ENCODE measurements around the gene MSN. TPM values are rescaled to one million over a fixed set of nuclear protein-coding genes. Genes with fewer than 3 reads are reported as not detected.

Gene MSN
- total RNA-seq, 2 experiments from 2014 or later = 268 to 273 TPM

GRCh38 chrX:65752294-65752693, 84.8 kb downstream of the MSN start:
- Histone ChIP-seq H3K9me3 (ENCODE audit: control insufficient read depth in 1 of 2, insufficient read depth in 1 of 2, low read length in 2 of 2) (no peaks in the 10 kb centered on the region), H3K4me3 (ENCODE audit: low read length) (no peak overlapping the region), H3K27ac (ENCODE audit: low read depth in 1 of 2, low read length in 2 of 2) (no peak overlapping the region), H3K36me3 (ENCODE audit: insufficient read depth, low read length) (no peaks in the 10 kb centered on the region), H3K4me1 (ENCODE audit: insufficient read depth, low read length) (peaks cover 23% of the 10 kb centered on the region), H3K27me3 (ENCODE audit: control insufficient read depth in 1 of 2, insufficient read depth in 2 of 2, low read length in 2 of 2) (no peaks in the 10 kb centered on the region)
- CTCF ChIA-PET = no interaction called here
- DNase-seq = no peak
- TF ChIP-seq CTCF (IDR thresholded peaks at IDR 0.05) = no peak
- Mint-ChIP-seq H3K27ac (peak overlapping the region; percentile 1), H3K4me1 (ENCODE audit: low read depth) (peaks cover 66% of the 10 kb centered on the region), H3K36me3 (ENCODE audit: low read depth) (no peaks in the 10 kb centered on the region), H3K27me3 (no peaks in the 10 kb centered on the region), H3K4me3 (no peak overlapping the region), H3K9me3 (no peaks in the 10 kb centered on the region)
- POLR2A ChIA-PET = interaction anchor here (0.6 kb wide), 1 partner anchor 69 kb away, joined by 3 read pairs; no protein-coding TSS in a partner anchor
- intact Hi-C loops (cut with DNase I, micrococcal nuclease) = no loop called here
- ATAC-seq (ENCODE audit: poor library complexity) = no peak

GRCh38 chrX:65755786-65756185, 88.3 kb downstream of the MSN start:
- no peak overlapping the region for H3K27ac ChIP-seq (ENCODE audit: low read depth in 1 of 2, low read length in 2 of 2)
- H3K4me3 Mint-ChIP-seq = peak overlapping the region; percentile 20
- intact Hi-C loops (cut with DNase I, micrococcal nuclease) = no loop called here
- no peak for TF ChIP-seq CTCF (IDR thresholded peaks at IDR 0.05)
- H3K4me1 Mint-ChIP-seq (ENCODE audit: low read depth) = peaks cover 46% of the 10 kb centered on the region
- DNase-seq (peak in 2 of 14 experiments; percentile 9 to 14), ATAC-seq (ENCODE audit: poor library complexity) (no peak)
- H3K27ac Mint-ChIP-seq = peak overlapping the region; percentile 51
- H3K36me3 Mint-ChIP-seq (ENCODE audit: low read depth) = no peaks in the 10 kb centered on the region
- H3K36me3 ChIP-seq (ENCODE audit: insufficient read depth, low read length) = no peaks in the 10 kb centered on the region
- no peaks in the 10 kb centered on the region for H3K27me3 Mint-ChIP-seq
- CTCF ChIA-PET = no interaction called here
- POLR2A ChIA-PET = interaction anchor here (1.3 kb wide), 1 partner anchor 51 kb away, joined by 3 read pairs; no protein-coding TSS in a partner anchor
- no peaks in the 10 kb centered on the region for H3K27me3 ChIP-seq (ENCODE audit: control insufficient read depth in 1 of 2, insufficient read depth in 2 of 2, low read length in 2 of 2)
- peaks cover 20% of the 10 kb centered on the region for H3K4me1 ChIP-seq (ENCODE audit: insufficient read depth, low read length)
- no peak overlapping the region for H3K4me3 ChIP-seq (ENCODE audit: low read length)
- no peaks in the 10 kb centered on the region for H3K9me3 ChIP-seq (ENCODE audit: control insufficient read depth in 1 of 2, insufficient read depth in 1 of 2, low read length in 2 of 2)
- no peaks in the 10 kb centered on the region for H3K9me3 Mint-ChIP-seq

GRCh38 chrX:65757943-65758342, 90.5 kb downstream of the MSN start:
- H3K27ac ChIP-seq (ENCODE audit: low read depth in 1 of 2, low read length in 2 of 2) = no peak overlapping the region
- no peaks in the 10 kb centered on the region for H3K9me3 ChIP-seq (ENCODE audit: control insufficient read depth in 1 of 2, insufficient read depth in 1 of 2, low read length in 2 of 2)
- Mint-ChIP-seq H3K9me3 (peaks cover 3% of the 10 kb centered on the region), H3K4me3 (no peak overlapping the region), H3K27ac (no peak overlapping the region), H3K36me3 (ENCODE audit: low read depth) (peaks cover 4% of the 10 kb centered on the region), H3K27me3 (no peaks in the 10 kb centered on the region), H3K4me1 (ENCODE audit: low read depth) (peaks cover 32% of the 10 kb centered on the region)
- TF ChIP-seq CTCF (IDR thresholded peaks at IDR 0.05) = no peak
- H3K27me3 ChIP-seq (ENCODE audit: control insufficient read depth in 1 of 2, insufficient read depth in 2 of 2, low read length in 2 of 2) = no peaks in the 10 kb centered on the region
- H3K36me3 ChIP-seq (ENCODE audit: insufficient read depth, low read length) = no peaks in the 10 kb centered on the region
- intact Hi-C loops (cut with DNase I, micrococcal nuclease) = no loop called here
- ChIA-PET CTCF (no interaction called here), POLR2A (no interaction called here)
- ATAC-seq (ENCODE audit: poor library complexity) (no peak), DNase-seq (no peak)
- peaks cover 3% of the 10 kb centered on the region for H3K4me1 ChIP-seq (ENCODE audit: insufficient read depth, low read length)
- no peak overlapping the region for H3K4me3 ChIP-seq (ENCODE audit: low read length)

All from CD4-positive, alpha-beta T cell (primary cell).